22Rv1 (cell line): ENCODE data around the gene NSMCE1.

ENCODE experiments used
- CTCF ChIP-seq: fragments of 450-650 bp; IDR thresholded peaks from 2 replicates; pipeline ENCODE4 v1.5.1; 2017; ENCODE audit warnings: mild to moderate bottlenecking
- ZFX ChIP-seq: fragments of 450-650 bp; IDR thresholded peaks from 2 replicates; pipeline ENCODE4 v1.6.1; 2017; ENCODE audit warnings: antibody characterized with exemption, borderline replicate concordance

GRCh38 chr16:27256861-27257260, 11.7 kb downstream of the NSMCE1 start:
- TF ChIP-seq CTCF (no peak), ZFX (no peak)
